22Rv1 (cell line): Measurements from ENCODE around the gene GPR157.
"Not testable (repeated sequence)": the region's sequence is repeated elsewhere in the genome, so short reads cannot be mapped to it uniquely, and the experiment has no call there.

ENCODE experiments used
- H3K27ac ChIP-seq: fragments of 450-650 bp; 2 replicates; pipeline ENCODE4 v1.5.1; 2017
- ZFX ChIP-seq: fragments of 450-650 bp; IDR thresholded peaks from 2 replicates; pipeline ENCODE4 v1.6.1; 2017; ENCODE audit warnings: antibody characterized with exemption, borderline replicate concordance
- TF ChIP-seq, protein P1 (sequence below): fragments of 450-650 bp; IDR thresholded peaks from 2 replicates; pipeline ENCODE4 v1.5.1; 2017; ENCODE audit warnings: mild to moderate bottlenecking

GPR157 gene

DNA sequence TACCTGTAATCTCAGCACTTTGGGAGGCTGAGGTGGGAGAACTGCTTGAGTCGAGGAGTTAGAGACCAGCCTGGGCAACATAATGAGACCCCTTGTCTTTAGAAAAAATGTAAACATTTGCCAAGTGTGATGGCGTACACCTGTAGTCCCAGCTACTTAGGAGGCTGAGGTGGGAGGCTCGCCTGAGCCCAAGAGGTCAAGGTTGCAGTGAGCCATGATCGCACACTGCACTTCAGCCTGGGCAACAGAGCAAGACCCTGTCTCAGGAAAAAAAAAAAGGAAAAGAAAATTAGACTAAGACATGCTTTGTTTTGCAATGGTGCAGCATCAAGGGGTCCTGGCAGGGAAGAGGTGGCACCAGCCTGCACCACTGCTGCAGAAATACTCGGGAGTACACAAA lies 16.8 kb upstream of the GPR157 start:
- H3K27ac ChIP-seq, result no peak overlapping the region
- TF ChIP-seq ZFX, result no peak
- TF ChIP-seq, protein P1, sequence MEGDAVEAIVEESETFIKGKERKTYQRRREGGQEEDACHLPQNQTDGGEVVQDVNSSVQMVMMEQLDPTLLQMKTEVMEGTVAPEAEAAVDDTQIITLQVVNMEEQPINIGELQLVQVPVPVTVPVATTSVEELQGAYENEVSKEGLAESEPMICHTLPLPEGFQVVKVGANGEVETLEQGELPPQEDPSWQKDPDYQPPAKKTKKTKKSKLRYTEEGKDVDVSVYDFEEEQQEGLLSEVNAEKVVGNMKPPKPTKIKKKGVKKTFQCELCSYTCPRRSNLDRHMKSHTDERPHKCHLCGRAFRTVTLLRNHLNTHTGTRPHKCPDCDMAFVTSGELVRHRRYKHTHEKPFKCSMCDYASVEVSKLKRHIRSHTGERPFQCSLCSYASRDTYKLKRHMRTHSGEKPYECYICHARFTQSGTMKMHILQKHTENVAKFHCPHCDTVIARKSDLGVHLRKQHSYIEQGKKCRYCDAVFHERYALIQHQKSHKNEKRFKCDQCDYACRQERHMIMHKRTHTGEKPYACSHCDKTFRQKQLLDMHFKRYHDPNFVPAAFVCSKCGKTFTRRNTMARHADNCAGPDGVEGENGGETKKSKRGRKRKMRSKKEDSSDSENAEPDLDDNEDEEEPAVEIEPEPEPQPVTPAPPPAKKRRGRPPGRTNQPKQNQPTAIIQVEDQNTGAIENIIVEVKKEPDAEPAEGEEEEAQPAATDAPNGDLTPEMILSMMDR, result no peak

DNA sequence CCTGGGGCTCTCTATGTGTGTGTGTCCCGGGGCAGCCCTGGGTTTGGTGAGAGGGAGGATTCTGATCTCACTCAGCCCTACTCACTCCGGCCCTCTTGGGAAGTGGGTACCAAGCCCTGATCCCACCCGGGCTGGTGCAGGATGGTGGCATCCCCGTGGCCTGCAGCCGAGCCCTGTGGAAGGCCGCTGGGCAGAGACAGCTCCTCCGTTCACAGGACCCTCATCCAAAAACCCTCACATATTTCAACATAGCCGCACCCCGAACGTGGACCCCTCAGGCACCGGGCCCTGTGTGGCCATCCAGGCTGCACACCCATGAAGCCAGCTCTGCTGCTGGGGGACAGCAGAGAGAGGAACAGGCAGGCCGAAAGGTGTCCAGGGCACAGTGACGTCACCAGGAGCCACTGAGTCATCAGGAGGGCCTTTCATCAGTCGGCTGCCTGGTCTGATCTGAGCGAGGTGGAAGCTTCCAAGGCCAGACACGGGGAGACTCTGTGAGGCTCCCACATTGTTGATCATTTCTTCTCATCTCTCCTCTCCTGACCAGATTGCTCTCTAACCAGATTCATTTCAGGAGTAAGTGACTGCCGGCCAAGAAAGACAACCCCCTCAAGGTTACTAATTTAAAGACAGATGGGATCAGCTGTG lies 16.2 kb upstream of the GPR157 start:
- TF ChIP-seq, protein P1, result no peak
- no peak for TF ChIP-seq ZFX
- H3K27ac ChIP-seq, result no peak overlapping the region

DNA sequence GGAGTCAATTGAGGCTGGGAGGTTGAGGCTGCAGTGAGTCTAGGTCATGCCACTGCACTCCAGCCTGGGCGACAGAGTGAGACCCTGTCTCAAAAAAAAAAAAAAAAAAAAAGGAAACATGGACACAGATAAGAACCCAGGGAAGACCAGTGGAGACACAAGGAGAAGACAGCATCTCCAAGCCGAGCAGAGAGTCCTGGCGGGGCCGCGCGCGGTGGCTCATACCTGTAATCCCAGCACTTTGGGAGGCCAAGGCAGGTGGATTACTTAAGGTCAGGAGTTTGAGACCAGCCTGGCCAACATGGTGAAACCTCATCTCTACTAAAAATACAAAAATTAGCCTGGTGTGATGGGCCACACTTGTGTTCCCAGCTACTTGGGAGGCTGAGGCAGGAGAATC lies 15.6 kb upstream of the GPR157 start:
- not testable (repeated sequence) for H3K27ac ChIP-seq

DNA sequence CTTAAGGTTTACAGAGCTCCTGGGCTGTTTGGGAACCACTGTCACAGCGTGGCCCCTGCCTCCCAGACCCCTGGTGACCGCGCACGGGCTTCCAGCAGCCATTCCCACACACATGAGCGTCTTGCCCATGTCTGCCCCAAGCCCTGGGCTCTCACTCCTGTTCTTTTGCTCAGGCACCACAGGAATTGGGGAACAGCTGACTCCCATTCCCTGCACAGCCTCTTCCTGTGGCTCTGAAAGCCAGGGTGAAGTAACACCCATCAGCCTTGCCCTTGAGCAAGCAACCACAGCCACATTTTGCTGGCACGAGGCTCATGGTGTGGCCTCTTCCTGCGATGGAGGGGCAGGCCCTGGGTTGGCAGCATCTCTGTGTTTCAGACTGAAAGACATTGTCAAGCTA lies 14.3 kb upstream of the GPR157 start:
- TF ChIP-seq, protein P1, result no peak
- no peak for TF ChIP-seq ZFX

DNA sequence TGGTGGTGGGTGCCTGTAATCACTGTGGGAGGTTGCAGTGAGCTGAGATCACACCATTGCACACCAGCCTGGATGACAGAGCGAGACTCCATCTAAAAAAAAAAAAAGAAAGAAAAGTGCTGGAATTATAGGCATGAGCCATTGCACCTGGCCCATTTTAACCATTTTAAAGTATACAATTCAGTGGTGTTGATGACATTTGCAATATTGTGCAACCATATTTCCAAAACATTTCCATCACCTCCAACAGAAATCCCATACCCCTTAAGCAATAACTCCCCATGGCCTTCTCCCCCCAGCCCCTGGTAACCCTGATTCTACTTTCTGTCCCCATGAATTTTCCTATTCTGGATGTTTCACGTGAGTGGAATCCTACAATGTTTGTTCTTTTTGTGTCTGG lies 11.0 kb upstream of the GPR157 start:
- TF ChIP-seq ZFX, result no peak
- TF ChIP-seq, protein P1, result no peak
- H3K27ac ChIP-seq, result no peak overlapping the region

More for the DNA sequence above, 14.3 kb upstream of the GPR157 start:
- H3K27ac ChIP-seq, result no peak overlapping the region

DNA sequence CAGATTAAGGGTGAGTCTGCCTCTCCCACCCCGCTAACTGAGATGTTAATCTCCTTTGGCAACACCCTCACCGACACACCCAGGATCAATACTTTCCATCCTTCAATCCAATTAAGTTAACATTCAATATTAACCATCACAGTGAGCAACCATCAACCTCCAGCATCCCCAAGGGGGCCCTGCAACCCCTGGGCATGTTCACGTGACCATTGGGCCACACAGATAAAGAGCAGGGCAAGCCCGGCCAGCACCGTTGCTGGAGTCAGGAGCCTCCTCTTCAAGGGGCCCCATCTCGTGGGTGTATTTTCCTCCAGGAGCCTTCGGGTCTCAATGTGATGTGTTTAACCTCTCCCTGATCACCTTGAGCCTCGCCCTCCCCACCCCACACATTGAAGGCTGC lies 8.0 kb upstream of the GPR157 start:
- no peak overlapping the region for H3K27ac ChIP-seq
- TF ChIP-seq, protein P1, result no peak
- TF ChIP-seq ZFX, result no peak

DNA sequence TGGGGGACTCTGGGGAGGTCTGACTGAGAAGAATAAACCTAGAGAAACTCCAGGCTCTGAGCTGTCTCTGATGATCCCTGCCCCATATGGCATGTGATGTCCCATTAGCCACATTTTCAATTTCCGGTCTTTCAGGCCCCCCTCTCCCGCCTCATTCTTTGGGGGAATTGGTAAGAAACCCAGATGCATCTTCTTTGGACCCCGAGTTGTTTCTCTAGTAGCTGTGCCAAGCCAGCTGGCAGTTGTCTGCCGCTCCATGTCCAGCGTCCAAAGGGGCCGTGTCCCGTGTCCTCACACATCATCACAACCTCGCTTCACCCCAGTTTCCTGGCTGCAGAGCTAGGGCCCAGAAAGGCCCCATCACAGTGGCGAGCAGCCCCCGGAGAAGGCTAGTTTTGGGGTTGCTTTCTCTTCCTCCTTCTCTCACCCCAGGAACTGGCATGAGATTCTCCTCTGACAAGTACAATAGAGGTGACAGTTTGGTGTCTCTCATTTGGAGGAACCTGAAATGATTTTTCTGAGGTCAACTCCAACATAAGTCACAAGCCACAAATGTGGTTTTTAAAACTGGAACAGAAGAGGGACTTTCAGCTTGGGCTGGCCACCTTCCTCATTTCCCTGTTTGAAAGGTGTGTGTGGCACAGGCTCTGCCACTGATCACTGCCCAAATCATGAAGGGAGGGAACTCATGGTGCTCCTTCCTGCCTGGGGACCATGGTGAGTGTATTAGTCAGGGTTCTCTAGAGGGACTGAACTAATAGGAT lies 6.4 kb upstream of the GPR157 start:
- no peak for TF ChIP-seq ZFX
- TF ChIP-seq, protein P1, result no peak
- H3K27ac ChIP-seq, result no peak overlapping the region
